Stimulated activated memory B cell treated with anti-CD40 and anti-IgM and Interleukin-4, amounts not matched to agents 10 μg/mL and 1 μg/mL and 100 μg/mL, for 72 hours (primary cell): ENCODE data around the gene ZNF665.
A peak's percentile ranks its signal among the peaks of the same experiment; 100 is the strongest.

Source experiments
- ATAC-seq: fragments of 150-1000 bp; cut with Tn5 transposase; 2 replicates; pipeline ENCODE4 v1.10.0; 2021
- H3K27ac Mint-ChIP-seq: one replicate; pipeline ENCODE4 v1.8.0; 2022; ENCODE audit warnings: mild to moderate bottlenecking, mixed read lengths
- H3K27me3 Mint-ChIP-seq: one replicate; pipeline ENCODE4 v1.8.0; 2022; ENCODE audit warnings: mixed read lengths
- H3K36me3 Mint-ChIP-seq: one replicate; pipeline ENCODE4 v1.8.0; 2022; ENCODE audit warnings: mixed read lengths
- H3K4me1 Mint-ChIP-seq: one replicate; pipeline ENCODE4 v1.8.0; 2022; ENCODE audit warnings: mixed read lengths
- H3K4me3 Mint-ChIP-seq: one replicate; pipeline ENCODE4 v1.8.0; 2022; ENCODE audit warnings: mild to moderate bottlenecking, moderate library complexity, mixed read lengths
- H3K9me3 Mint-ChIP-seq: one replicate; pipeline ENCODE4 v1.8.0; 2022; ENCODE audit warnings: mixed read lengths

The ZNF665 gene

DNA sequence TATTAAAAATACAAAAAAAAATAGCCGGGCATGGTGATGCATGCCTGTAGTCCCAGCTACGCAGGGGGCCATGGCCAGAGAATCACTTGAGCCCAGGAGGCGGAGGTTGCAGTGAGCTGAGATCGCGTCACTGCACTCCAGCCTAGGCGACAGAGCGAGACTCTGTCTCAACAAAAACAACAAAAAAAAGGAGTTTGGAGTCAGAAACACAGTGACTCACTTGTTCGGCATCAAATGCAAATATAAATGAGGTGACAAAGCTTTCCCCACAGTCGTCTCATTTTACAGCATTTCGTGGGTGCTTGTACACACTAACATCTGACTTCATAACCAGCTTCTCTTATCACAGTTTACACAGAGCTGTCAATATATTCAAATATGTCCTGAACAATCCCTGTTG lies 11.0 kb downstream of the ZNF665 start:
- H3K9me3 Mint-ChIP-seq = peaks cover 11% of the 10 kb centered on the region
- no peaks in the 10 kb centered on the region for H3K27me3 Mint-ChIP-seq
- H3K36me3 Mint-ChIP-seq = peaks cover 76% of the 10 kb centered on the region
- no peak for ATAC-seq
- no peak overlapping the region for H3K4me3 Mint-ChIP-seq
- no peak overlapping the region for H3K27ac Mint-ChIP-seq
- H3K4me1 Mint-ChIP-seq = peaks cover 14% of the 10 kb centered on the region

- no peak for ATAC-seq
- Mint-ChIP-seq H3K27ac (no peak overlapping the region), H3K9me3 (peaks cover 8% of the 10 kb centered on the region), H3K4me3 (no peak overlapping the region), H3K36me3 (peaks cover 84% of the 10 kb centered on the region), H3K4me1 (no peaks in the 10 kb centered on the region), H3K27me3 (no peaks in the 10 kb centered on the region)
Measured at GRCh38 chr19:53177986-53178385, 15.2 kb downstream of the ZNF665 start.

- Mint-ChIP-seq H3K36me3 (peaks cover 69% of the 10 kb centered on the region), H3K9me3 (peaks cover 15% of the 10 kb centered on the region), H3K4me3 (no peak overlapping the region), H3K27ac (no peak overlapping the region), H3K4me1 (no peaks in the 10 kb centered on the region), H3K27me3 (no peaks in the 10 kb centered on the region)
- ATAC-seq = no peak
Measured at GRCh38 chr19:53172889-53173288, 20.3 kb downstream of the ZNF665 start.

GRCh38 chr19:53165691-53166091 lies 27.5 kb downstream of the ZNF665 start:
- ATAC-seq = no peak
- Mint-ChIP-seq H3K4me1 (no peaks in the 10 kb centered on the region), H3K36me3 (peaks cover 42% of the 10 kb centered on the region), H3K9me3 (peaks cover 20% of the 10 kb centered on the region), H3K27me3 (no peaks in the 10 kb centered on the region), H3K4me3 (no peak overlapping the region), H3K27ac (no peak overlapping the region)

DNA sequence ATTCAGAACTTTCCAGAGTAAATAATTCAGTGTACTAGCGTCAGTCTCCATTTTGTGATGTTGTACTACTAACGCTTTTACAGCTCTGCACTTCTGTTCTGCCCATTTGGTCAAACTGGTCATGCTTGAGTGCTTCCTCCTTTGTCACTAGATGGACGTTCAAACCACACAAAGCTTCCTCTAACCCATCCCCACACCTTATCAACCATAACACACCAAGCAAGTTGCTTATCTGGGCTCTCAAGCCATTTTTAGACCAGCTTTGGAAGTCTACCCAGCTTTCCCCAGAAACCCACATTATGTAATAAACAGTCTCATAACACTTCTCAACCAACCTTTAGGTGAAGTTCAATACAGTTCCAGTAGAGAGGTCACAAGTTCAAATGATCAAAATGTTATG lies 32.0 kb downstream of the ZNF665 start:
- Mint-ChIP-seq H3K27ac (no peak overlapping the region), H3K9me3 (peaks cover 29% of the 10 kb centered on the region)
- ATAC-seq = no peak

GRCh38 chr19:53160350-53160749 lies 32.8 kb downstream of the ZNF665 start:
- Mint-ChIP-seq H3K36me3 (peaks cover 45% of the 10 kb centered on the region), H3K9me3 (peaks cover 24% of the 10 kb centered on the region)
- ATAC-seq = no peak

More for the DNA sequence above, 32.0 kb downstream of the ZNF665 start:
- H3K4me3 Mint-ChIP-seq = no peak overlapping the region
- H3K4me1 Mint-ChIP-seq = peaks cover 19% of the 10 kb centered on the region
- H3K36me3 Mint-ChIP-seq = peaks cover 45% of the 10 kb centered on the region
- H3K27me3 Mint-ChIP-seq = no peaks in the 10 kb centered on the region

DNA sequence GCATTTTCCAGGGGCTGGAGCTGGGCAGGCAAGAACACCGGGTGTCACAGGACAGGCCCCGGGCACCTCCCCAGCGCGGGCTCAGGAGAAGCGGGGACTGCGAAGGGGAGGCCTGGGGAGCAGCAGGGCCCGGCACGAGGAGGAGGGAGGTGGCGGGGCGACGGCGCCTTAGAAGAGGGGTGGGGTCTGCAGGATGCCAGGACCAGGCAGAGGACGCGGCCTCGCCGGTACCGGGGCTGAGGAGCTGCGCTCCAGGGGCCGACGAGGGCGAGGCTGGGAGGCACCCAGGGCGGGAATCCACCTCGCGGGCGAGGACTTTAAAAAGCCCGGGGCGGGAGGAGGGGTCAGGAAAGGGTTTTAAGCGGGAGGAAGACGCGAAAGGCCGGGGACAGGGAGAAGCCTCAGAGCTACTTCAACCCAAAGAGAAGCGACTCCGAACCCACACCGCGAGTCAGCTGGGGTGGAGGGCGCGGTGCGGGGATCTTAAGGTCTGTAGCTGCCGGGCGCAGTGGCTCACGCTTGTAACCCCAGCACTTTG lies 35.0 kb downstream of the ZNF665 start:
- H3K4me3 Mint-ChIP-seq = peak overlapping the region; percentile 94
- no peaks in the 10 kb centered on the region for H3K27me3 Mint-ChIP-seq
- H3K4me1 Mint-ChIP-seq = peaks cover 24% of the 10 kb centered on the region
- H3K36me3 Mint-ChIP-seq = peaks cover 55% of the 10 kb centered on the region
- H3K27ac Mint-ChIP-seq = peak overlapping the region; percentile 30
- H3K9me3 Mint-ChIP-seq = peaks cover 28% of the 10 kb centered on the region
- ATAC-seq = peak; percentile 51

More at GRCh38 chr19:53160350-53160749, 32.8 kb downstream of the ZNF665 start:
- Mint-ChIP-seq H3K4me3 (no peak overlapping the region), H3K4me1 (peaks cover 19% of the 10 kb centered on the region), H3K27ac (no peak overlapping the region), H3K27me3 (no peaks in the 10 kb centered on the region)

- Mint-ChIP-seq H3K4me1 (peaks cover 26% of the 10 kb centered on the region), H3K27ac (peak overlapping the region; percentile 30), H3K27me3 (no peaks in the 10 kb centered on the region), H3K9me3 (peaks cover 28% of the 10 kb centered on the region), H3K36me3 (peaks cover 61% of the 10 kb centered on the region), H3K4me3 (peak overlapping the region; percentile 94)
- ATAC-seq = no peak
Measured at GRCh38 chr19:53157626-53158025, 35.5 kb downstream of the ZNF665 start.

DNA sequence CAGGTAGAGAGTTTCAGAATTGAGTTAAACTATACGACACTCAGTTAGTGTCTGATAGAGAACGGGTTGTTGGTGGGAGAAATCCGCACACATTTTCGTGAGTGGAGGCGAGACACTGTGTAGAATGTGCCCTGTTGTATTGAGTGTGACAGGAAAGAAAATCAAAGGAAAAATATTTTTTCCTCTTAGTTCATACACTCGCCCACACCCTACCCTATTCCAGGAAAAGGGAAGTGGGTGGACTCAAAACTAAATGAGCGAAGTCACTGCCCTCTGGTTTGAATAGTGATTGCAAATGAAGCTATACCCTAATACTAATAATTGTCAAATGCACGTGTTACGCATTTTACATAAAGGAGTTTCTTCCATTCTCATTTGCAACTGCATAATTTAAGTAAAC lies 36.3 kb downstream of the ZNF665 start:
- Mint-ChIP-seq H3K4me3 (peak overlapping the region; percentile 94), H3K27ac (peak overlapping the region; percentile 30), H3K36me3 (peaks cover 69% of the 10 kb centered on the region), H3K9me3 (peaks cover 28% of the 10 kb centered on the region), H3K4me1 (peaks cover 26% of the 10 kb centered on the region), H3K27me3 (no peaks in the 10 kb centered on the region)
- ATAC-seq = no peak

DNA sequence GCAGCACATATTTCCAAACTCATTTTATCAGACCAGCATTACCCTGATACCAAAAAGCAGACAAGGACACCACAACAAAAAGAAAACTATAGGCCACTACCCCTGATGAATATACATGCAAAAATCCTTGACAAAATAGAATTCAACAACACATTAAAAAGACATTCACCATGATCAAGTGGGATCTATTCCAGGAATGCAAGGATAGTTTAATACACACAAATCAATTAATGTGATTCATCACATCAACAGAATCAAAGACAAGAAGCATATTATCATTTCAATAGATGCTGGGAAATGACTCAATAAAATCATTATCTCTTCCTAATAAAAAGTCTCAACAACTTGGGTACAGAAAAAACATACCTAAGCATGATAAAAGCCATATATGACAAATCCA lies 45.5 kb downstream of the ZNF665 start:
- Mint-ChIP-seq H3K4me1 (no peaks in the 10 kb centered on the region), H3K27me3 (no peaks in the 10 kb centered on the region), H3K27ac (no peak overlapping the region), H3K4me3 (no peak overlapping the region), H3K9me3 (peaks cover 32% of the 10 kb centered on the region), H3K36me3 (peaks cover 96% of the 10 kb centered on the region)
- ATAC-seq = no peak

DNA sequence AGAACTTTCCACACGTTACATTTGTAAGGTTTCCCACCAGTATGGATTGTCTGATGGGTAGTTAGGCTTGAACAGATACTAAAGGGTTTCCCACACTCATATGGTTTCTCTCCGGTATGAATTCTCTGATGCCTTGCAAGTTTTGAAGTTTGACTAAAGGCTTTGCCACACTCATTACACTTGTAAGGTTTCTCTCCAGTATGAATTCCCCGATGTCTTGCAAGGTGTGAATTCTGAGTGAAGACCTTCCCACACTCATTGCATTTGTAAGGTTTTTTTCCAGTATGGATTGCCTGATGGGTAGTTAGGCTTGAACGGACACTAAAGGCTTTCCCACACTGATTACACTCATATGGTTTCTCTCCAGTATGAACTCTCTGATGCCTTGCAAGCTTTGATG lies 52.8 kb downstream of the ZNF665 start:
- H3K9me3 Mint-ChIP-seq = peaks cover 24% of the 10 kb centered on the region
- H3K4me3 Mint-ChIP-seq = no peak overlapping the region
- H3K36me3 Mint-ChIP-seq = peaks cover 56% of the 10 kb centered on the region
- H3K4me1 Mint-ChIP-seq = no peaks in the 10 kb centered on the region
- no peak overlapping the region for H3K27ac Mint-ChIP-seq
- H3K27me3 Mint-ChIP-seq = no peaks in the 10 kb centered on the region
- no peak for ATAC-seq

DNA sequence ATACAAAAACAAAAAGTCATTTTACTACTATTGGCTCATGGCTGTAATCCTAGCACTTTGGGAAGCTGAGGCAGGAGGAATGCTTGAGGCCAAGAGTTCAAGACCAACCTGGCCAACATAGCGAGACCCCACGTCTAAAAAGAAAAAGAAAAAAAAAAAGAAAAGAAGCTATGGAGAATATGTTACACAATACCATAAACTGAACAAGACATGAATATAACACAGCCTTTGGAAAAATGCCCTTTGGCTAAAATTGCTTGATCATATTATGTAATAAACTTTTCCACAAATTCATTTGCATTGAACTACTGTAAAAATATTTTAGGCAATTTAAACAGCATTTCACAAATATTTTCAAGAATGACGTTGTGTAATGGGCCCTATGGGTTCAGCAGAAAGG lies 56.7 kb downstream of the ZNF665 start:
- Mint-ChIP-seq H3K9me3 (peaks cover 27% of the 10 kb centered on the region), H3K4me1 (peaks cover 9% of the 10 kb centered on the region), H3K36me3 (peaks cover 30% of the 10 kb centered on the region), H3K4me3 (no peak overlapping the region), H3K27me3 (peaks cover 10% of the 10 kb centered on the region), H3K27ac (no peak overlapping the region)
- ATAC-seq = no peak

GRCh38 chr19:53132141-53132991 lies 60.8 kb downstream of the ZNF665 start, which contains the start of gene ZNF415:
TSS of gene ZNF415 (minus strand) at chr19:53132910. CDS start at chr19:53122676, 10,234 bp downstream.
- H3K27ac Mint-ChIP-seq = peak within 1 kb of the TSS; percentile 13
- H3K4me3 Mint-ChIP-seq = peak within 1 kb of the TSS; percentile 75
- H3K27me3 Mint-ChIP-seq = peaks cover 15% of the 10 kb centered on the region
- peaks cover 21% of the 10 kb centered on the region for H3K9me3 Mint-ChIP-seq
- H3K36me3 Mint-ChIP-seq = peaks cover 23% of the 10 kb centered on the region
- peak; percentile 81 for ATAC-seq
- peaks cover 12% of the 10 kb centered on the region for H3K4me1 Mint-ChIP-seq

GRCh38 chr19:53131727-53132126 lies 61.4 kb downstream of the ZNF665 start:
- H3K36me3 Mint-ChIP-seq = peaks cover 19% of the 10 kb centered on the region
- H3K9me3 Mint-ChIP-seq = peaks cover 21% of the 10 kb centered on the region
- no peak for ATAC-seq
- H3K4me3 Mint-ChIP-seq = peak overlapping the region; percentile 75
- H3K4me1 Mint-ChIP-seq = peaks cover 12% of the 10 kb centered on the region
- H3K27me3 Mint-ChIP-seq = peaks cover 15% of the 10 kb centered on the region
- H3K27ac Mint-ChIP-seq = peak overlapping the region; percentile 13

DNA sequence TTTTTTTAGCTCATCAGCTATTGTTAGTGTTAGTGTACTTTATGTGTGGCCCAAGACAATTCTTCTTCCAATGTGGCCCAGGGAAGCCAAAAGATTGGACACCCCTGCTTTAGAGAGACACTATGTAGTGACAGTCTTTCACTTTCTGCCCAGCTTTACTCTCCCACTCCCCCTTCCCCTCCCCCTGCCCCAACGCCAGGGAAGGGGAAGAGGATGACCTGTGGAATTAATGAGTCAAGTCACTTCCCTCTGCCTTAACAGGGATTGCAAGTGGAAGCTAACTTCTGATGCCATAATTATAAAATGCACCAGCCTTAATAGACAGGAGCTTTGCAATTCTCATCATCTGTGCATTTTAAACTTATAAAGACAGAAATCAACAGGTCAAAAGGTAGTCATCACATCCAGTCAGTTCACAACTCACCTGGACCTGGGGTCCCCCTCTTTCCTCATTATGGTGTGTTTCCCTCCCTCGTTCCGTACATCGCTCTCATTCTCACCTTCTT lies 62.0 kb downstream of the ZNF665 start:
- Mint-ChIP-seq H3K27me3 (peaks cover 15% of the 10 kb centered on the region), H3K27ac (no peak overlapping the region), H3K4me1 (peaks cover 12% of the 10 kb centered on the region), H3K9me3 (peaks cover 21% of the 10 kb centered on the region), H3K36me3 (peaks cover 23% of the 10 kb centered on the region), H3K4me3 (no peak overlapping the region)
- no peak for ATAC-seq

GRCh38 chr19:53130506-53130905 lies 62.7 kb downstream of the ZNF665 start:
- Mint-ChIP-seq H3K36me3 (peaks cover 24% of the 10 kb centered on the region), H3K9me3 (peaks cover 21% of the 10 kb centered on the region), H3K4me3 (no peak overlapping the region), H3K27me3 (peaks cover 15% of the 10 kb centered on the region), H3K4me1 (peaks cover 12% of the 10 kb centered on the region), H3K27ac (no peak overlapping the region)
- ATAC-seq = no peak
